ENCODE measurements around the gene ELMOD2.
"Not testable (repeated sequence)": the region's sequence is repeated elsewhere in the genome, so short reads cannot be mapped to it uniquely, and the experiment has no call there.

ELMOD2 gene

GRCh38 chr4:140523857-140524742 is at the start of gene ELMOD2:
ELMOD2 (plus strand) TSS chr4:140524168; CDS start chr4:140525429, 1,261 bp downstream.
- peak; percentile 87 for DNase-seq

- DNase-seq, result no peak
Observed at GRCh38 chr4:140483445-140483844, 40.5 kb upstream of the ELMOD2 start.

- DNase-seq, result no peak
Observed at GRCh38 chr4:140485939-140486338, 38.0 kb upstream of the ELMOD2 start.

GRCh38 chr4:140497405-140497746 is 26.6 kb upstream of the ELMOD2 start:
- DNase-seq, result no peak

- DNase-seq, result no peak
Observed at GRCh38 chr4:140497747-140498636, 26.0 kb upstream of the ELMOD2 start, which contains the start of gene MGAT4D. MGAT4D (minus strand) TSS chr4:140498293; CDS start chr4:140498222, 71 bp downstream.

- DNase-seq, result no peak
Observed at GRCh38 chr4:140499391-140499790, 24.6 kb upstream of the ELMOD2 start.

GRCh38 chr4:140504261-140504660 is 19.7 kb upstream of the ELMOD2 start:
- no peak for DNase-seq

- not testable (repeated sequence) for DNase-seq
Observed at GRCh38 chr4:140513765-140514164, 10.2 kb upstream of the ELMOD2 start.

- DNase-seq, result no peak
Observed at GRCh38 chr4:140515423-140515822, 8.5 kb upstream of the ELMOD2 start.

- DNase-seq, result no peak
Observed at GRCh38 chr4:140523370-140523856, 555 bp upstream of the ELMOD2 start.

- no peak for DNase-seq
Observed at GRCh38 chr4:140529434-140529833, 5.5 kb downstream of the ELMOD2 start.

GRCh38 chr4:140533951-140534480 is 10.0 kb downstream of the ELMOD2 start:
- DNase-seq, result no peak

GRCh38 chr4:140556372-140557085 is 32.6 kb downstream of the ELMOD2 start:
- no peak for DNase-seq

- DNase-seq, result no peak
Observed at GRCh38 chr4:140557831-140558435, 34.0 kb downstream of the ELMOD2 start.

GRCh38 chr4:140559696-140560095 is 35.7 kb downstream of the ELMOD2 start:
- no peak for DNase-seq

- DNase-seq, result peak; percentile 28
Observed at GRCh38 chr4:140568507-140569306, 44.7 kb downstream of the ELMOD2 start, which contains the start of gene UCP1. UCP1 (minus strand) TSS chr4:140568961; CDS start chr4:140568729, 232 bp downstream.

GRCh38 chr4:140569307-140569638 is 45.3 kb downstream of the ELMOD2 start:
- no peak for DNase-seq

- no peak for DNase-seq
Observed at GRCh38 chr4:140571620-140572019, 47.7 kb downstream of the ELMOD2 start.

GRCh38 chr4:140575489-140575888 is 51.5 kb downstream of the ELMOD2 start:
- no peak for DNase-seq

- peak; percentile 19 for DNase-seq
Observed at GRCh38 chr4:140579278-140579677, 55.3 kb downstream of the ELMOD2 start.

- DNase-seq, result no peak
Observed at GRCh38 chr4:140581078-140581477, 57.1 kb downstream of the ELMOD2 start.
